ENCODE results near the gene VSTM2B.
A peak's percentile ranks its signal among the peaks of the same experiment; 100 is the strongest.

The VSTM2B gene

GRCh38 chr19:29566496-29567054 lies 40.8 kb downstream of the VSTM2B start:
- Mint-ChIP-seq H3K4me1 (ENCODE audit: low read depth) (peaks cover 21% of the 10 kb centered on the region), H3K36me3 (ENCODE audit: low read depth) (no peaks in the 10 kb centered on the region), H3K27ac (no peak overlapping the region), H3K4me3 (no peak overlapping the region), H3K9me3 (no peaks in the 10 kb centered on the region), H3K27me3 (peaks cover 45% of the 10 kb centered on the region)

GRCh38 chr19:29567366-29567915 lies 41.6 kb downstream of the VSTM2B start:
- no peak overlapping the region for H3K27ac Mint-ChIP-seq
- peaks cover 50% of the 10 kb centered on the region for H3K27me3 Mint-ChIP-seq
- no peaks in the 10 kb centered on the region for H3K36me3 Mint-ChIP-seq (ENCODE audit: low read depth)
- peaks cover 21% of the 10 kb centered on the region for H3K4me1 Mint-ChIP-seq (ENCODE audit: low read depth)
- no peak overlapping the region for H3K4me3 Mint-ChIP-seq
- H3K9me3 Mint-ChIP-seq, result no peaks in the 10 kb centered on the region

GRCh38 chr19:29568036-29569025 lies 42.5 kb downstream of the VSTM2B start:
- Mint-ChIP-seq H3K27me3 (peaks cover 53% of the 10 kb centered on the region), H3K9me3 (no peaks in the 10 kb centered on the region), H3K4me1 (ENCODE audit: low read depth) (peaks cover 21% of the 10 kb centered on the region), H3K36me3 (ENCODE audit: low read depth) (no peaks in the 10 kb centered on the region), H3K27ac (no peak overlapping the region), H3K4me3 (no peak overlapping the region)

- Mint-ChIP-seq H3K27ac (no peak overlapping the region), H3K9me3 (no peaks in the 10 kb centered on the region), H3K36me3 (ENCODE audit: low read depth) (no peaks in the 10 kb centered on the region), H3K27me3 (peaks cover 53% of the 10 kb centered on the region), H3K4me1 (ENCODE audit: low read depth) (peaks cover 21% of the 10 kb centered on the region), H3K4me3 (no peak overlapping the region)
Observed at GRCh38 chr19:29569038-29569911, 43.5 kb downstream of the VSTM2B start.

GRCh38 chr19:29571181-29571580 lies 45.4 kb downstream of the VSTM2B start:
- no peaks in the 10 kb centered on the region for H3K36me3 Mint-ChIP-seq (ENCODE audit: low read depth)
- H3K4me1 Mint-ChIP-seq (ENCODE audit: low read depth), result peaks cover 17% of the 10 kb centered on the region
- H3K4me3 Mint-ChIP-seq, result no peak overlapping the region
- no peak overlapping the region for H3K27ac Mint-ChIP-seq
- H3K27me3 Mint-ChIP-seq, result peaks cover 62% of the 10 kb centered on the region
- H3K9me3 Mint-ChIP-seq, result no peaks in the 10 kb centered on the region

- peaks cover 62% of the 10 kb centered on the region for H3K27me3 Mint-ChIP-seq
- H3K27ac Mint-ChIP-seq, result no peak overlapping the region
- H3K4me1 Mint-ChIP-seq (ENCODE audit: low read depth), result peaks cover 34% of the 10 kb centered on the region
- H3K36me3 Mint-ChIP-seq (ENCODE audit: low read depth), result no peaks in the 10 kb centered on the region
- H3K9me3 Mint-ChIP-seq, result no peaks in the 10 kb centered on the region
- no peak overlapping the region for H3K4me3 Mint-ChIP-seq
Observed at GRCh38 chr19:29573486-29573885, 47.7 kb downstream of the VSTM2B start.

GRCh38 chr19:29574510-29574909 lies 48.7 kb downstream of the VSTM2B start:
- Mint-ChIP-seq H3K4me1 (ENCODE audit: low read depth) (peaks cover 30% of the 10 kb centered on the region), H3K27ac (no peak overlapping the region), H3K9me3 (no peaks in the 10 kb centered on the region), H3K36me3 (ENCODE audit: low read depth) (no peaks in the 10 kb centered on the region), H3K27me3 (peaks cover 68% of the 10 kb centered on the region), H3K4me3 (no peak overlapping the region)

GRCh38 chr19:29576046-29576606 lies 50.3 kb downstream of the VSTM2B start:
- Mint-ChIP-seq H3K27me3 (peaks cover 66% of the 10 kb centered on the region), H3K27ac (no peak overlapping the region), H3K4me3 (peak overlapping the region; percentile 55), H3K9me3 (no peaks in the 10 kb centered on the region), H3K4me1 (ENCODE audit: low read depth) (peaks cover 27% of the 10 kb centered on the region), H3K36me3 (ENCODE audit: low read depth) (no peaks in the 10 kb centered on the region)

GRCh38 chr19:29576761-29577648 lies 51.2 kb downstream of the VSTM2B start:
- Mint-ChIP-seq H3K27ac (no peak overlapping the region), H3K9me3 (no peaks in the 10 kb centered on the region), H3K4me3 (peak overlapping the region; percentile 55), H3K4me1 (ENCODE audit: low read depth) (peaks cover 27% of the 10 kb centered on the region), H3K27me3 (peaks cover 57% of the 10 kb centered on the region), H3K36me3 (ENCODE audit: low read depth) (no peaks in the 10 kb centered on the region)

- Mint-ChIP-seq H3K4me3 (no peak overlapping the region), H3K27me3 (peaks cover 51% of the 10 kb centered on the region), H3K36me3 (ENCODE audit: low read depth) (no peaks in the 10 kb centered on the region), H3K4me1 (ENCODE audit: low read depth) (peaks cover 28% of the 10 kb centered on the region), H3K27ac (no peak overlapping the region), H3K9me3 (no peaks in the 10 kb centered on the region)
Observed at GRCh38 chr19:29577649-29577963, 51.8 kb downstream of the VSTM2B start.

GRCh38 chr19:29578349-29578748 lies 52.6 kb downstream of the VSTM2B start:
- H3K36me3 Mint-ChIP-seq (ENCODE audit: low read depth), result no peaks in the 10 kb centered on the region
- peaks cover 46% of the 10 kb centered on the region for H3K27me3 Mint-ChIP-seq
- H3K9me3 Mint-ChIP-seq, result no peaks in the 10 kb centered on the region
- H3K27ac Mint-ChIP-seq, result no peak overlapping the region
- no peak overlapping the region for H3K4me3 Mint-ChIP-seq
- H3K4me1 Mint-ChIP-seq (ENCODE audit: low read depth), result peaks cover 35% of the 10 kb centered on the region

- H3K27me3 Mint-ChIP-seq, result peaks cover 43% of the 10 kb centered on the region
- H3K4me1 Mint-ChIP-seq (ENCODE audit: low read depth), result peaks cover 41% of the 10 kb centered on the region
Observed at GRCh38 chr19:29579308-29579910, 53.6 kb downstream of the VSTM2B start.

GRCh38 chr19:29581398-29581797 lies 55.6 kb downstream of the VSTM2B start:
- peaks cover 28% of the 10 kb centered on the region for H3K4me1 Mint-ChIP-seq (ENCODE audit: low read depth)
- no peaks in the 10 kb centered on the region for H3K9me3 Mint-ChIP-seq
- H3K4me3 Mint-ChIP-seq, result no peak overlapping the region
- H3K27ac Mint-ChIP-seq, result no peak overlapping the region
- no peaks in the 10 kb centered on the region for H3K36me3 Mint-ChIP-seq (ENCODE audit: low read depth)
- peaks cover 29% of the 10 kb centered on the region for H3K27me3 Mint-ChIP-seq

More at GRCh38 chr19:29579308-29579910, 53.6 kb downstream of the VSTM2B start:
- Mint-ChIP-seq H3K4me3 (no peak overlapping the region), H3K9me3 (no peaks in the 10 kb centered on the region), H3K36me3 (ENCODE audit: low read depth) (no peaks in the 10 kb centered on the region), H3K27ac (no peak overlapping the region)

Data from stimulated activated naive CD8-positive, alpha-beta T cell treated with anti-CD3 and anti-CD28 coated beads, Interleukin-15, Interleukin-2, amounts not matched to agents 100 ng/mL and 50 ng/mL, for 24 hours (primary cell).